GM18870 (cell line): ENCODE results near the gene WDR20.
"Not testable (repeated sequence)": the region's sequence is repeated elsewhere in the genome, so short reads cannot be mapped to it uniquely, and the experiment has no call there.

ENCODE experiments used
- ATAC-seq: cut with Tn5 transposase; IDR thresholded peaks from one replicate; pipeline ENCODE4 v1.9.1; 2021; ENCODE audit warnings: moderate library complexity; ENCODE audit not compliant: unreplicated experiment

The WDR20 gene

GRCh38 chr14:102232348-102232625 is 92.6 kb downstream of the WDR20 start:
- ATAC-seq = no peak

- ATAC-seq = no peak
These were observed 93.4 kb downstream of the WDR20 start for GRCh38 chr14:102233081-102233480.

DNA sequence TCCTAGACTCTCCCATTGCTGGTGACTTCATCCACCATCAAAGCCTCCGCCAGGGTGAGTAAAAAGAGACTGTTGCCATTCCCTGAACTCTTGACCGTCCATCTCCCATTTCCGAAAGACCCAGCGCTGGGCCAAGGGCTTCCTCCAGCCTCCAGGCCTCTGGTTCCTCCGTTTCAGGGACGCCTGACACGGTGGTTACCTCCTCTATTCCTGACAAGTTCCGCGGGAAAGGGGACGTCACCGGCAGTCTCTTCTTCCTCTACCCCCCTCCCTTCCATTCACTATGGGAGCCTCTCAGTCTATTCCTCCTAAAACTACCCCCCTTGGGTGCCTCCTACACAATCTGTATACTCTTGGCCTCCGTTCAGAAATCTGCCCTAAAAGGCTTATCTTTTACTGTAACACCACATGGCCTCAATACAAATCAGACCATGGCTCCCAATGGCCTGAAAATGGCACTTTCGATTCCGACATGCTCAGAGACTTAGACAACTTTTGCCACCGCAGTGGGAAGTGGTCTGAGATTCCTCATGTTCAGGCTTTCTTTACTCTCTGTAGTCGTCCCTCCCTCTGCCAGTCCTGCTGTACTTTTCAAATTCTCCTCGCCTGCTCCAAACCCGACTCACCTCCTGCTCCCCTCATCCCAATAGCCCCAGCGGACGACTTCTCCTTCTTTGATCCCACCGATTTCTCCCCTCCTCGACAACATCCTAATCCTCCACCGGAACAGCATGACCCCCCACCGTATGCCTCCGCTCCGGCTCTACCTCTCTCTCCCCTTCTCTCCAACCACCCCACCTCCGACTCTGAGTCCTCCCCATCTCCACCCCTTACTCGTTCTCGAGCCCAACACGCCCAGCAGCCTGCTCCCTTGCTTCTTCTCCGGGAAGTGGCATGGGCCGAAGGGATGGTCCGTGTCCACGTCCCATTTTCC is 94.9 kb downstream of the WDR20 start:
- ATAC-seq = no peak

DNA sequence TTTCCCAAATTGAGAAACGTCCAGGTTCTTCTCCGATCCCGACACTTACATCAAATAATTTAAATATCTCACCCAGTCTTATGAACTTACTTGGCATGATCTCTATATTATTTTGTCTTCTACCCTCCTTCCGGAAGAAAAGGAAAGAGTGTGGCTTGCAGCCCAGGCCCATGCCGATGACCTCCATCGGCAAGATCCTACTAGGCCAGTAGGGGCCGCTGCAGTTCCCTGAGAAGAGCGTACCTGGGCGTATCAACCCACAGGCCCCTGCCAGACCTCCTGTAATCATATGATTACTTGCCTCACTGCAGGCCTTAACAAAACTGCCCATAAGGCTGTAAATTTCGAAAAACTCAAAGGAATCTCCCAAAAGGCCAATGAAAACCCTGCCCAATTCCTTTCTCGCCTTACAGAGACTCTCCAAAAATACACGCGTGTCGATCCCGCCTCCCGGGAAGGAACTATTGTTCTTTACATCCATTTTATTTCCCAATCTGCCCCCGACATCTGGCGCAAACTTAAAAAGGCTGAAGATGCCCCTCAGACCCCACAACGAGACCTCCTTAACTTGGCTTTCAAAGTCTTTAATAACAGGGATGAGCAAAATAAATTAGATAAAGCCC is 95.7 kb downstream of the WDR20 start:
- ATAC-seq = peak; percentile 58

DNA sequence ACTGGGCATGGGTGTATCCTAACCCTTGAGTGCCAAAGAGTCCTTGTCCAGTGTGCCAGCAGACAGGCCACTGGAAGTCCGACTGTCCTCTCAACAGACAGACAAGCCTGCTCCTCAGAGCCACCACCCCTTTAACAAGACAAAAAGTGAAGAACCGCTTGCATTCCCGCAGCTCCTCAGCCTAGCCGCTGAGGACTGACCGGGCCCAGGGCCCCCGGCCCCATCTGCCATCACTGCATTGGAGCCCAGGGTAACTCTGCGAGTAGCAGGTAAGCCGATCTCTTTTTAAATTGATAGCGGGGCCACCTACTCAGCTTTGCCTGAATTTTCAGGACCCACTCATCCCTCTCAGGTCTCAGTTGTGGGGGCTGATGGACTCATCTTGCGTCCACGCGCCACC is 96.3 kb downstream of the WDR20 start:
- ATAC-seq = no peak

DNA sequence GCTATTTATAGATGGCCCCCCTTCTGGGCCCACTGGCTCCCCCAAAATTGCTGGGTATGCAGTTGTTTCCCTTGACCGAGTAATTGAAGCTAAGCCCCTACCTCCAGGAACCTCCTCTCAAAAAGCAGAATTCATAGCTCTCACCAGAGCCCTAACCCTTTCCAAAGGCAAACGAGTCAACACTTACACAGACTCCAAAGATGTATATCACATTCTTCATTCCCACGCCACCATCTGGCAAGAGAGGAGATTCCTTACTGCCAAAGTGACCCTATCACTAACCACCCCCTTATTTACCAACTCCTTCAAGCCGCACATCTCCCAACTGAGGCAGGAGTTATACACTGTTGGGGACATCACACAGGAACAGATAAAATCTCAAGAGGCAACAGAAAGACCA is 98.4 kb downstream of the WDR20 start:
- ATAC-seq = no peak

GRCh38 chr14:102238766-102239165 is 99.1 kb downstream of the WDR20 start:
- ATAC-seq = no peak

GRCh38 chr14:102239231-102239630 is 99.5 kb downstream of the WDR20 start:
- no peak for ATAC-seq

DNA sequence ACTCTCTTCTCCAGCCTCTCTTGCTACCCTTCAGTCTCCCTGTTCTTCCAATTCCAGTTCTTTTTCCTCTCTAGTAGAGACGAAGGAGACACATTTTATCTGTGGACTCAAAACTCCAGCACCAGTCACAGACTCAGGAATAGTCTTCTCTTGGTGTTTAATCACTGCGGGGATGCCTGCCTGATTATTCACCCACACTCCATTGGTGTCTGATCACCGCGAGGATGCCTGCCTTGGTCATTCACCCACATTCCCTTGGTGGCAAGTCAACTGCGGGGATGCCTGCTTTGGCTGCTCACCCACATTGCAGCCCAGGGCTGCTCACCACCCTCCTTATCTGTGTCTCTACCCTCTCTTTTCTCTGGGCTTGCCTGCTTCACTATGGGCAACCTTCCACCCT is 100.8 kb downstream of the WDR20 start:
- ATAC-seq = not testable (repeated sequence)

- ATAC-seq = no peak
These were observed 101.5 kb downstream of the WDR20 start for GRCh38 chr14:102241147-102241546.

DNA sequence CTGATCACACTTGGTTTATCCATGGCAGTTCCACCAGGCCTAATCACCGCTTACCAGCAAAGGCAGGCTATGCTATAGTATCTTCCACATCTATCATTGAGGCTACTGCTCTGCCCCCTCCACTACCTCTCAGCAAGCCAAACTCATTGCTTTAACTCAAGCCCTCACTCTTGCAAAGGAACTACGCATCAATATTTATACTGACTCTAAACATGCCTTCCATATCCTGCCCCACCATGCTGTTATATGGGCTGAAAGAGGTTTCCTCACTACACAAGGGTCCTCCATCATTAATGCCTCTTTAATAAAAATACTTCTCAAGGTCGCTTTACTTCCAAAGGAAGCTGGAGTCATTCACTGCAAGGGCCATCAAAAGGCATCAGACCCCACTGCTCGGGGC is 104.1 kb downstream of the WDR20 start:
- ATAC-seq = not testable (repeated sequence)

- no peak for ATAC-seq
These were observed 106.4 kb downstream of the WDR20 start for GRCh38 chr14:102246071-102246470.

DNA sequence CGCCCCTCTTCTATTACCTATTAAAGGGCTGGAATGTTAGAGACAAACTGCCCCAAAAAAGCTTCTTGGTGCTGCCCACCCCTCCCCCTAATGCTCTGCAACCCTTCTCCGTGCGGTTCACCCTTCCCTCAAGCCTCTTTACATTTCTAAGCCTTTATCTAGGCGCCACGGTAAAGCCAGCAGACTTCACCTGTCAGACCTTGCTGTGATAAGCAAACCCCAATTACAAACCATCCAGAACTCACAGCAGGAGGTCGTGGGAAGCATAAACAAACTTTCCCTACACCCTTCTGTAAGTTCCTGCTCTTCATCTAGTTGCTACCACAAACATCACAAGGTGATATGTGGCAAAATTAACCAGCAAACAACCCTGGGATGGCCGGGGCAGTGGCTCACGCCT is 108.4 kb downstream of the WDR20 start:
- ATAC-seq = no peak

DNA sequence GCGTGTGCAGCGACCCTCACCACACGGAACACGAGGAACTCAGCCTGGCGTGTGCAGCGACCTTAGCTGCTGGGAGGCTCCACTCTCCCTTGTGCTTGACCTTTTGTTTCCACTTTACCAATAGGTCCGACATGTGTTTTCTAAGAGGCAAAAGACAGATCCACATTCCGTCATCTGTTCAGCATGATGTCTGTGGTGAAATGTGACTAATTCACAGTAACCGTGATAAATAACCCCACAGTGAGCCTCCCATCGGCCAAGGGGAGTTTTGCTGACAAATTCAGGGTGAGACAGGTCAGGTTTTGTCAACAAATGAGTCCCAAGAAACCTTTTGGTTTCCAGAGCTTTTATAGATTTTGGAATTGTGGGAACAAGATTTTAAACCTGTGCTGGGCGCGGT is 109.3 kb downstream of the WDR20 start:
- no peak for ATAC-seq

DNA sequence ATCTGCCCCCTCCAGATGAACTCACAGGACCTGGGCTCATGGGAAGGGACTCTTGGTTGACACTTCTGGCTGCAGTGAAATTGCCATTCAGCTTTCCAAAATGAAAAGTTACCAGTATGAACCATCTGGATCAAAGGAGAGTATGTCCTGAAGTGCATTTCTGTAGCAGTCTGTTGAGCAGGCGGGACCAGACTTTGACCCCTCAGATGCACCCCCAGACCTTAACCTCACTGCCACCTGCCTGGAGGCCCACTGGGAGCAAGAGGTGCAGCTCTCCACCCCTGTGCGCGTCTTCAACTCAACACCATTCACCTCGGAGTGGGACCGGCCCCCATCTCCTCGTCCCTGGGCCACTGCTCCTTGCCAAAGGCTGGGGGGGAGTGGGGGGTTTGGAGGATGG is 110.3 kb downstream of the WDR20 start:
- ATAC-seq = no peak

DNA sequence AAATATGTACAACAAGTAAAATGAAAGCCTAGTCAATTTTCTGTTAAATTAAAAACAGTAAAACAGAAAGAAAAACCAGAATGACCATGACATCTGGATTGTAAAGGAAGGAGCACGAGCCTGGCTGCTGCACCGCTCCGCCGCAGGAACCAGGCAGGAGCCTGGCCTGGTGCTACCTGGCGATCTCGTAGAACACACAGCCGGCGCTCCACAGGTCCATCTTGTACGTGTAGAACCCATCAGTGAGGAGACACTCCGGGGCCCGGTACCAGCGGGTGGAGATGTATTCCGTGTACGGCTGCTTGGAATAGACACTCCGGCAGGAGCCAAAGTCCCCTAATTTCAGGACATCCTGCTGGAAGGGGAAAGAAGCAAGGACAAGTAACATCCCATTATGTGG is 110.9 kb downstream of the WDR20 start:
- no peak for ATAC-seq

- no peak for ATAC-seq
These were observed 111.5 kb downstream of the WDR20 start for GRCh38 chr14:102251161-102251560.

GRCh38 chr14:102252834-102253801 is 113.4 kb downstream of the WDR20 start:
- ATAC-seq = no peak

- no peak for ATAC-seq
These were observed 115.9 kb downstream of the WDR20 start for GRCh38 chr14:102255401-102256190.

DNA sequence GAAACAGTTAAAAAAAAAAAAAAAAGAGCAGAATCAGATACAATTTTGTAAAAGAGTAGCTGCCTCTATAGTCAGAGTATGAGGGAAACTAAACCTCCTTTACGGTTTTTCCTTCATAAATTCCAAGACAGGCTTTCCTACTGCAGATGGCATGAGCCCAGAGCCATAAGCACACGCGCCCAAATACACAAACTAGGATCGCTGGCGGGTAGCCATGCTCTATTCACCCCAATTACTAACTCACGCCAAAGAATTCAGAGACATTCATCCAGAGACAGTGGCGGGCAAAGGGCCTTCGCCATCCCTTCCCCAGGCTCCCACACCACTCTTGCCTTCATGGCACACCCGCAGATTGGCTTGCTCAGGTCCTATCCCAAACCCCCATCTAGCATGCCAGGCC is 117.0 kb downstream of the WDR20 start:
- no peak for ATAC-seq

DNA sequence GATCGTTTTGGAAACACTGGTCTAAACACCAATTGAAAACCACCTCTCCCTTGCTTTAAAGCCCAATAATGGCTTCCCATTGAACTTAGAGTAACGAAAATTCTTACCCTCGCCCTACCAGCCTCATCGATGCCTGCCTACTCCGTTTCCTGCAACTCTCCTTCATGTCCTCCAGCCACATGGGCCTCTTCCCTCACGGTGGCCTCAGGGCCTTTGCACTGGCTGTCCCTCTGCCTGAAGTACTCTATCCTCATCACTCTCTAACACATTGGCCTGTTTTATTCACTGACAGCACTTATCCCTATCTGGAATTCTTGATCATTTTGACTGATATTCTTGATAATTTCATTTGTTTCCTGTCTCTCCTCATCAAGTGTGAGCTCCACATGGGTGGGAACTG is 118.4 kb downstream of the WDR20 start:
- no peak for ATAC-seq
